Measurements from ENCODE around the gene CPNE1.

CPNE1 gene

GRCh38 chr20:35620818-35621559 is 43.7 kb downstream of the CPNE1 start:
- DNase-seq (ENCODE audit: low read depth), result no peak

- peak; percentile 96 for DNase-seq (ENCODE audit: low read depth)
These were observed 45.3 kb downstream of the CPNE1 start for GRCh38 chr20:35619196-35620095.

GRCh38 chr20:35618263-35619131 is 46.2 kb downstream of the CPNE1 start:
- DNase-seq (ENCODE audit: low read depth), result peak; percentile 64

GRCh38 chr20:35617397-35618262 is 47.1 kb downstream of the CPNE1 start:
- DNase-seq (ENCODE audit: low read depth), result peak; percentile 88

- DNase-seq (ENCODE audit: low read depth), result peak; percentile 100
These were observed 48.0 kb downstream of the CPNE1 start for GRCh38 chr20:35616465-35617396.

- no peak for DNase-seq (ENCODE audit: low read depth)
These were observed 48.8 kb downstream of the CPNE1 start, which contains the start of gene SPAG4 for GRCh38 chr20:35615667-35616464. TSS of gene SPAG4 (plus strand) at chr20:35615829. CDS start at chr20:35616004, 175 bp downstream.

GRCh38 chr20:35611482-35611881 is 53.2 kb downstream of the CPNE1 start:
- no peak for DNase-seq (ENCODE audit: low read depth)

GRCh38 chr20:35610833-35611427 is 53.8 kb downstream of the CPNE1 start:
- DNase-seq (ENCODE audit: low read depth), result no peak

GRCh38 chr20:35607003-35607735 is 57.5 kb downstream of the CPNE1 start:
- peak; percentile 28 for DNase-seq (ENCODE audit: low read depth)

GRCh38 chr20:35606127-35606526 is 58.6 kb downstream of the CPNE1 start:
- DNase-seq (ENCODE audit: low read depth), result no peak

GRCh38 chr20:35604449-35604747 is 60.3 kb downstream of the CPNE1 start:
- DNase-seq (ENCODE audit: low read depth), result peak; percentile 49

- no peak for DNase-seq (ENCODE audit: low read depth)
These were observed 60.8 kb downstream of the CPNE1 start for GRCh38 chr20:35603695-35604448.

GRCh38 chr20:35602851-35603495 is 61.7 kb downstream of the CPNE1 start:
- no peak for DNase-seq (ENCODE audit: low read depth)

- DNase-seq (ENCODE audit: low read depth), result no peak
These were observed 62.7 kb downstream of the CPNE1 start for GRCh38 chr20:35601990-35602389.

GRCh38 chr20:35600993-35601973 is 63.4 kb downstream of the CPNE1 start:
- DNase-seq (ENCODE audit: low read depth), result peak; percentile 69

Measured in ELR (cell line).